ENCODE results near the gene BICD2. TPM values are rescaled to one million over a fixed set of nuclear protein-coding genes. Genes with fewer than 3 reads are reported as not detected.

Gene BICD2
- total RNA-seq, 1 donor from 2014 or later = 35.4 TPM

DNA sequence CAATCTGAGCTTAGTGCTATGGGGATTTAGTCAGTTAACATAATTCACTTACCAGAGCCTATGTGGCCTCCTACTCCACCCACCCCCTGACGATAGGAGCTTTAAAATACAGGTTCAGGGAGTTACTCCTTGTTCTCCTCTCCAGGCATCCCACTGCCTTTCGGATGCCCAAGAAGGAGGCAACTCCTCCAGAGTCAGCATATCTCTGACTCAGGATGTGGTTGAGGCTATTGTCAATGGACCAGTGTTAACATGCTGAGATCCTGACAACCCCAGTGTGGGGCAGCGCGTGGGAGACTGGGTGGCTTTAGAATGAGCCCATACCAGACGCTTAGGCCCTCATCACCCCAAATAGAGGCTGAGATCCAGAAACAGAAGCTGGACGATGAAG is 27.4 kb downstream of the BICD2 start:
- peaks cover 1% of the 10 kb centered on the region for H3K36me3 Mint-ChIP-seq (ENCODE audit: unreplicated experiment)
- H3K4me1 Mint-ChIP-seq (ENCODE audit: unreplicated experiment) = peaks cover 19% of the 10 kb centered on the region
- DNase-seq (ENCODE audit: extremely low spot score, unreplicated experiment) = no peak
- TF ChIP-seq, protein P1, sequence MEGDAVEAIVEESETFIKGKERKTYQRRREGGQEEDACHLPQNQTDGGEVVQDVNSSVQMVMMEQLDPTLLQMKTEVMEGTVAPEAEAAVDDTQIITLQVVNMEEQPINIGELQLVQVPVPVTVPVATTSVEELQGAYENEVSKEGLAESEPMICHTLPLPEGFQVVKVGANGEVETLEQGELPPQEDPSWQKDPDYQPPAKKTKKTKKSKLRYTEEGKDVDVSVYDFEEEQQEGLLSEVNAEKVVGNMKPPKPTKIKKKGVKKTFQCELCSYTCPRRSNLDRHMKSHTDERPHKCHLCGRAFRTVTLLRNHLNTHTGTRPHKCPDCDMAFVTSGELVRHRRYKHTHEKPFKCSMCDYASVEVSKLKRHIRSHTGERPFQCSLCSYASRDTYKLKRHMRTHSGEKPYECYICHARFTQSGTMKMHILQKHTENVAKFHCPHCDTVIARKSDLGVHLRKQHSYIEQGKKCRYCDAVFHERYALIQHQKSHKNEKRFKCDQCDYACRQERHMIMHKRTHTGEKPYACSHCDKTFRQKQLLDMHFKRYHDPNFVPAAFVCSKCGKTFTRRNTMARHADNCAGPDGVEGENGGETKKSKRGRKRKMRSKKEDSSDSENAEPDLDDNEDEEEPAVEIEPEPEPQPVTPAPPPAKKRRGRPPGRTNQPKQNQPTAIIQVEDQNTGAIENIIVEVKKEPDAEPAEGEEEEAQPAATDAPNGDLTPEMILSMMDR (IDR thresholded peaks at IDR 0.05) = no peak
- no peak overlapping the region for H3K27ac Mint-ChIP-seq (ENCODE audit: unreplicated experiment)
- H3K9me3 Mint-ChIP-seq (ENCODE audit: unreplicated experiment) = no peaks in the 10 kb centered on the region
- H3K27me3 Mint-ChIP-seq (ENCODE audit: unreplicated experiment) = no peaks in the 10 kb centered on the region
- H3K4me3 Mint-ChIP-seq (ENCODE audit: unreplicated experiment) = no peak overlapping the region

GRCh38 chr9:92736563-92737215 is 27.9 kb downstream of the BICD2 start:
- no peak overlapping the region for H3K4me3 Mint-ChIP-seq (ENCODE audit: unreplicated experiment)
- H3K9me3 Mint-ChIP-seq (ENCODE audit: unreplicated experiment) = no peaks in the 10 kb centered on the region
- peaks cover 18% of the 10 kb centered on the region for H3K4me1 Mint-ChIP-seq (ENCODE audit: unreplicated experiment)
- peaks cover 1% of the 10 kb centered on the region for H3K36me3 Mint-ChIP-seq (ENCODE audit: unreplicated experiment)
- H3K27me3 Mint-ChIP-seq (ENCODE audit: unreplicated experiment) = no peaks in the 10 kb centered on the region
- no peak for DNase-seq (ENCODE audit: extremely low spot score, unreplicated experiment)
- TF ChIP-seq, protein P1 (IDR thresholded peaks at IDR 0.05) = no peak
- no peak overlapping the region for H3K27ac Mint-ChIP-seq (ENCODE audit: unreplicated experiment)

DNA sequence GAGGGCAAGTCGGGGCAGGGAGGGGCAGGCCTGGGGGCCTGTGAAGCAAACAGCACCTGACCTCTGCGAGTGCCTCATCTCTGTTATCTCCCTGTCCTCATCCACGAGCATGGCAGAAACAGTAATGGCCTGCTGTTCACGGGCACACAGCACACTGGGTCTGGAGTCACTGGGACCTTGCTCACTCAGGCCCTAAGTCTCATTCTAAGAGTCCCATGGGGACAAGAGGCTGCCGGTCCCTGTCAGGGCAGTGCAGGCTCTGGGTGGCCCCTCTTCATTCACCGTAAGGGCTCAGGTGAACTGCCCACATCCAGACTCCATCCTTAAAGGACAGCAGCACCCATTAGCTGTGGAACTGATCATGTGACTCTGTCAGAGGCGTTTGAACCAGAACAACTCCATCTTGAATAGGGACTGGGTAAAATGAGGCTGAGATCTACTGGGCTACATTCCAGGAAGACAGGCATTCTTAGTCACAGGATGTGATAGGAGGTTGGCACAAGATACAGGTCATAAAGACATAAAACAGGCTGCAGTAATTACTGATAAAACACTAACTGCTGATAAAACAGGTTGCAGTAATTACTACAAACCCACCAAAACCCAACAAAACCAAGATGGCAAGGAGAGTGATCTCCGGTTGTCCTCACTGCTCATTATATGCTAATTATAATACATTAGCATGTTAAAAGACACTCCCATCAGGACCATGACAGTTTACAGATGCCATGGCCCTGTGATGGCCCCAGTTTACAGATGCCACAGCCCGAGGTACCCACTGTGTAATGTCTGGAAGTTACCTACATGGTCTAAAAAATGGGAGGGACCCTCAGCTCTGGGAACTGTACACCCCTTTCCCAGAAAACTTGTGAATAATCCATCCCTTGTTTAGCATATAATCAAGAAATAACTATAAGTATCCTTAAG is 28.7 kb downstream of the BICD2 start:
- Mint-ChIP-seq H3K36me3 (ENCODE audit: unreplicated experiment) (peaks cover 1% of the 10 kb centered on the region), H3K27ac (ENCODE audit: unreplicated experiment) (no peak overlapping the region), H3K27me3 (ENCODE audit: unreplicated experiment) (no peaks in the 10 kb centered on the region), H3K9me3 (ENCODE audit: unreplicated experiment) (no peaks in the 10 kb centered on the region), H3K4me1 (ENCODE audit: unreplicated experiment) (peaks cover 10% of the 10 kb centered on the region), H3K4me3 (ENCODE audit: unreplicated experiment) (no peak overlapping the region)
- TF ChIP-seq, protein P1 (IDR thresholded peaks at IDR 0.05) = no peak
- DNase-seq (ENCODE audit: extremely low spot score, unreplicated experiment) = no peak

- TF ChIP-seq, protein P1 (IDR thresholded peaks at IDR 0.05) = no peak
- Mint-ChIP-seq H3K36me3 (ENCODE audit: unreplicated experiment) (peaks cover 1% of the 10 kb centered on the region), H3K4me1 (ENCODE audit: unreplicated experiment) (peaks cover 3% of the 10 kb centered on the region), H3K9me3 (ENCODE audit: unreplicated experiment) (no peaks in the 10 kb centered on the region), H3K27ac (ENCODE audit: unreplicated experiment) (no peak overlapping the region), H3K4me3 (ENCODE audit: unreplicated experiment) (no peak overlapping the region), H3K27me3 (ENCODE audit: unreplicated experiment) (no peaks in the 10 kb centered on the region)
- DNase-seq (ENCODE audit: extremely low spot score, unreplicated experiment) = no peak
Observed at GRCh38 chr9:92734931-92735635, 29.6 kb downstream of the BICD2 start.
